OCI-LY1 (cell line): ENCODE data around the gene ZNF646.

Experiments used
- EZH2 ChIP-seq: fragments of 200-600 bp; sonication (generic), shearing (Covaris generic); IDR thresholded peaks from 2 replicates; pipeline ENCODE4 v1.8.0; 2017; ENCODE audit warnings: borderline replicate concordance, mixed run types, mild to moderate bottlenecking, antibody characterized with exemption, low read length, moderate library complexity, mixed read lengths
- TF ChIP-seq, protein P1 (sequence below): fragments of 200-600 bp; sonication (generic), shearing (Covaris generic); IDR thresholded peaks from 2 replicates; pipeline ENCODE4 v1.5.1; 2017; ENCODE audit warnings: mild to moderate bottlenecking, antibody characterized with exemption, low read length, moderate library complexity, mixed read lengths

DNA sequence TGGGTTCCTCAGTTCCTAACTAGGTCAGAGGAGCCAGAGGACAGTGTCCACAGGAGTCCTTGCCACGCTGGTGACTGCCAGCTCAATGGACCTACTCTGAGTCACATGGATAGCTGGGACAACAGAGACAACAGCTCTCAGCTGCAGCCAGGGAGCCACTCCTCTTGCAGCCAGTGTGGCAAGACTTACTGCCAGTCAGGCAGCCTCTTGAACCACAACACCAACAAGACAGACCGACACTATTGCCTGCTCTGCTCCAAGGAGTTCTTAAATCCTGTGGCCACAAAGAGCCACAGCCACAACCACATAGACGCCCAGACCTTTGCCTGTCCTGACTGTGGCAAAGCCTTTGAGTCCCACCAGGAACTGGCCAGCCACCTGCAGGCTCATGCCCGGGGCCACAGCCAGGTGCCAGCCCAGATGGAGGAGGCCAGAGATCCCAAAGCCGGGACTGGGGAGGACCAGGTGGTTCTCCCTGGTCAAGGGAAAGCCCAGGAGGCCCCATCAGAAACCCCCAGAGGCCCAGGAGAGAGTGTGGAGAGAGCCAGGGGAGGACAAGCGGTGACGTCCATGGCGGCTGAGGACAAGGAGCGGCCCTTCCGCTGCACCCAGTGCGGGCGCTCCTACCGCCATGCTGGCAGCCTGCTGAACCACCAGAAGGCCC lies 6.7 kb downstream of the ZNF646 start:
- TF ChIP-seq, protein P1, sequence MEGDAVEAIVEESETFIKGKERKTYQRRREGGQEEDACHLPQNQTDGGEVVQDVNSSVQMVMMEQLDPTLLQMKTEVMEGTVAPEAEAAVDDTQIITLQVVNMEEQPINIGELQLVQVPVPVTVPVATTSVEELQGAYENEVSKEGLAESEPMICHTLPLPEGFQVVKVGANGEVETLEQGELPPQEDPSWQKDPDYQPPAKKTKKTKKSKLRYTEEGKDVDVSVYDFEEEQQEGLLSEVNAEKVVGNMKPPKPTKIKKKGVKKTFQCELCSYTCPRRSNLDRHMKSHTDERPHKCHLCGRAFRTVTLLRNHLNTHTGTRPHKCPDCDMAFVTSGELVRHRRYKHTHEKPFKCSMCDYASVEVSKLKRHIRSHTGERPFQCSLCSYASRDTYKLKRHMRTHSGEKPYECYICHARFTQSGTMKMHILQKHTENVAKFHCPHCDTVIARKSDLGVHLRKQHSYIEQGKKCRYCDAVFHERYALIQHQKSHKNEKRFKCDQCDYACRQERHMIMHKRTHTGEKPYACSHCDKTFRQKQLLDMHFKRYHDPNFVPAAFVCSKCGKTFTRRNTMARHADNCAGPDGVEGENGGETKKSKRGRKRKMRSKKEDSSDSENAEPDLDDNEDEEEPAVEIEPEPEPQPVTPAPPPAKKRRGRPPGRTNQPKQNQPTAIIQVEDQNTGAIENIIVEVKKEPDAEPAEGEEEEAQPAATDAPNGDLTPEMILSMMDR: no peak
- no peak for TF ChIP-seq EZH2
